WTC11 (cell line): ENCODE measurements around the gene IGSF9B. TPM values are rescaled to one million over a fixed set of nuclear protein-coding genes. Genes with fewer than 3 reads are reported as not detected.

Experiments used
- ATAC-seq: fragments of 200-7000 bp; cut with Tn5 transposase; 2 replicates; pipeline ENCODE4 v1.10.0; 2021; ENCODE audit warnings: mild to moderate bottlenecking, moderate library complexity
- CTCF ChIA-PET: fragments of 300-600 bp; sonication (Branson Sonifier 250); formaldehyde crosslinking; loops from one replicate; lab custom pipeline; 2021; ENCODE audit warnings: antibody characterized with exemption; lab: Charles Lee
- POLR2A ChIA-PET: fragments of 350-600 bp; sonication (Branson Sonifier 250); formaldehyde crosslinking; loops from one replicate; lab custom pipeline; 2021; ENCODE audit warnings: antibody characterized with exemption; lab: Charles Lee
- DNase-seq: peaks from one replicate; pipeline ENCODE4 v3.0.0; 2021; ENCODE audit warnings: low spot score
- H3K27ac Mint-ChIP-seq: 2 replicates; pipeline ENCODE4 v1.8.0; 2021; ENCODE audit warnings: mixed read lengths
- H3K27me3 Mint-ChIP-seq: 2 replicates; pipeline ENCODE4 v1.8.0; 2021; ENCODE audit warnings: low read depth, mild to moderate bottlenecking, moderate library complexity, mixed read lengths
- H3K36me3 Mint-ChIP-seq: 2 replicates; pipeline ENCODE4 v1.8.0; 2021; ENCODE audit warnings: mixed read lengths
- H3K4me1 Mint-ChIP-seq: 2 replicates; pipeline ENCODE4 v1.8.0; 2022; ENCODE audit warnings: mixed read lengths
- H3K4me3 Mint-ChIP-seq: 2 replicates; pipeline ENCODE4 v1.8.0; 2021; ENCODE audit warnings: mild to moderate bottlenecking, moderate library complexity, mixed read lengths
- H3K9me3 Mint-ChIP-seq: 2 replicates; pipeline ENCODE4 v1.8.0; 2021; ENCODE audit warnings: mixed read lengths
- CBFB ChIP-seq: sonication (generic); formaldehyde crosslinking; IDR thresholded peaks from 2 replicates; pipeline ENCODE4 v1.8.1; 2022; ENCODE audit warnings: mild to moderate bottlenecking, low read depth, missing genetic modification reagents
- CDX4 ChIP-seq: fragments of 250-450 bp; sonication (Bioruptor Pico); IDR thresholded peaks from 2 replicates; pipeline ENCODE4 v1.9.0; 2021; ENCODE audit warnings: moderate library complexity, mild to moderate bottlenecking, inconsistent platforms, borderline replicate concordance
- ETV6 ChIP-seq: sonication (generic); formaldehyde crosslinking; IDR thresholded peaks from 2 replicates; pipeline ENCODE4 v1.8.1; 2022; ENCODE audit warnings: mild to moderate bottlenecking, missing genetic modification reagents
- FOXK1 ChIP-seq: sonication (generic); formaldehyde crosslinking; IDR thresholded peaks from 2 replicates; pipeline ENCODE4 v1.8.0; 2022; ENCODE audit warnings: mild to moderate bottlenecking, moderate library complexity, missing genetic modification reagents
- JAZF1 ChIP-seq: fragments of 250-450 bp; sonication (Bioruptor Pico); IDR thresholded peaks from 2 replicates; pipeline ENCODE4 v1.9.0; 2021; ENCODE audit warnings: moderate library complexity, mild to moderate bottlenecking, inconsistent platforms
- NR1H2 ChIP-seq: sonication (generic); formaldehyde crosslinking; IDR thresholded peaks from 2 replicates; pipeline ENCODE4 v1.9.0; 2021; ENCODE audit warnings: mild to moderate bottlenecking, moderate library complexity, missing genetic modification reagents
- PRRX2 ChIP-seq: fragments of 250-450 bp; sonication (Bioruptor Pico); IDR thresholded peaks from 2 replicates; pipeline ENCODE4 v1.8.0; 2021; ENCODE audit warnings: mild to moderate bottlenecking
- RELA ChIP-seq: sonication (generic); formaldehyde crosslinking; IDR thresholded peaks from 2 replicates; pipeline ENCODE4 v1.8.1; 2022; ENCODE audit warnings: missing genetic modification reagents, mild to moderate bottlenecking, borderline replicate concordance
- RORB ChIP-seq: fragments of 250-450 bp; sonication (Bioruptor Pico); IDR thresholded peaks from 2 replicates; pipeline ENCODE4 v1.9.0; 2021; ENCODE audit warnings: mild to moderate bottlenecking
- TEAD4 ChIP-seq: sonication (generic); formaldehyde crosslinking; IDR thresholded peaks from 2 replicates; pipeline ENCODE4 v1.8.0; 2022; ENCODE audit warnings: mild to moderate bottlenecking, missing genetic modification reagents
- TP53 ChIP-seq: sonication (generic); formaldehyde crosslinking; IDR thresholded peaks from 2 replicates; pipeline ENCODE4 v1.8.1; 2023; ENCODE audit warnings: mild to moderate bottlenecking, missing genetic modification reagents
- USF1 ChIP-seq: sonication (generic); formaldehyde crosslinking; IDR thresholded peaks from 2 replicates; pipeline ENCODE4 v1.8.0; 2022; ENCODE audit warnings: mild to moderate bottlenecking, missing genetic modification reagents
- ZNF232 ChIP-seq: sonication (generic); formaldehyde crosslinking; IDR thresholded peaks from 2 replicates; pipeline ENCODE4 v1.8.0; 2022; ENCODE audit warnings: mild to moderate bottlenecking, missing genetic modification reagents
- ZNF423 ChIP-seq: fragments of 250-450 bp; sonication (Bioruptor Pico); IDR thresholded peaks from 2 replicates; pipeline ENCODE4 v2.1.2; 2022; ENCODE audit warnings: mild to moderate bottlenecking, moderate library complexity
- total RNA-seq: library from RNA; stranded (reverse); gene quantifications from 3 replicates; pipeline ENCODE4 v1.2.3, GENCODE V29; 2021
- TF ChIP-seq, protein P1 (sequence below): sonication (generic); formaldehyde crosslinking; IDR thresholded peaks from 2 replicates; pipeline ENCODE4 v1.8.1; 2022; ENCODE audit warnings: missing genetic modification reagents, borderline replicate concordance
- TF ChIP-seq, protein P2 (sequence below): sonication (generic); formaldehyde crosslinking; IDR thresholded peaks from 2 replicates; pipeline ENCODE4 v1.8.0; 2022; ENCODE audit warnings: missing genetic modification reagents
- TF ChIP-seq, protein P3 (sequence below): sonication (generic); formaldehyde crosslinking; conservative IDR thresholded peaks from 2 replicates; pipeline ENCODE4 v1.8.1; 2022; ENCODE audit warnings: mild to moderate bottlenecking, missing genetic modification reagents
- TF ChIP-seq, protein P4 (sequence below): sonication (generic); formaldehyde crosslinking; IDR thresholded peaks from 2 replicates; pipeline ENCODE4 v1.8.0; 2023; ENCODE audit warnings: missing genetic modification reagents, mild to moderate bottlenecking, borderline replicate concordance
- TF ChIP-seq, protein P5 (sequence below): sonication (generic); formaldehyde crosslinking; IDR thresholded peaks from 2 replicates; pipeline ENCODE4 v1.8.0; 2022; ENCODE audit warnings: mild to moderate bottlenecking, missing genetic modification reagents

The IGSF9B gene
- total RNA-seq, 1 experiment from 2014 or later = 52.7 TPM

GRCh38 chr11:133977067-133977677 is 20.4 kb upstream of the IGSF9B start:
- H3K4me3 Mint-ChIP-seq = no peak overlapping the region
- TF ChIP-seq CDX4 (CRISPR knock-in tag) (no peak), PRRX2 (CRISPR knock-in tag) (no peak), CBFB (no peak), USF1 (no peak), ZNF232 (CRISPR knock-in tag) (no peak), RELA (CRISPR knock-in tag) (no peak), NR1H2 (CRISPR knock-in tag) (no peak), JAZF1 (CRISPR knock-in tag) (no peak), ZNF423 (no peak), TP53 (CRISPR knock-in tag) (no peak), RORB (CRISPR knock-in tag) (no peak), TEAD4 (CRISPR knock-in tag) (no peak), FOXK1 (no peak), ETV6 (CRISPR knock-in tag) (no peak)
- TF ChIP-seq, protein P1, sequence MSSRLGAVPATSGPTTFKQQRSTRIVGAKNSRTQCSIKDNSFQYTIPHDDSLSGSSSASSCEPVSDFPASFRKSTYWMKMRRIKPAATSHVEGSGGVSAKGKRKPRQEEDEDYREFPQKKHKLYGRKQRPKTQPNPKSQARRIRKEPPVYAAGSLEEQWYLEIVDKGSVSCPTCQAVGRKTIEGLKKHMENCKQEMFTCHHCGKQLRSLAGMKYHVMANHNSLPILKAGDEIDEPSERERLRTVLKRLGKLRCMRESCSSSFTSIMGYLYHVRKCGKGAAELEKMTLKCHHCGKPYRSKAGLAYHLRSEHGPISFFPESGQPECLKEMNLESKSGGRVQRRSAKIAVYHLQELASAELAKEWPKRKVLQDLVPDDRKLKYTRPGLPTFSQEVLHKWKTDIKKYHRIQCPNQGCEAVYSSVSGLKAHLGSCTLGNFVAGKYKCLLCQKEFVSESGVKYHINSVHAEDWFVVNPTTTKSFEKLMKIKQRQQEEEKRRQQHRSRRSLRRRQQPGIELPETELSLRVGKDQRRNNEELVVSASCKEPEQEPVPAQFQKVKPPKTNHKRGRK (CRISPR knock-in tag) = no peak
- TF ChIP-seq, protein P2, sequence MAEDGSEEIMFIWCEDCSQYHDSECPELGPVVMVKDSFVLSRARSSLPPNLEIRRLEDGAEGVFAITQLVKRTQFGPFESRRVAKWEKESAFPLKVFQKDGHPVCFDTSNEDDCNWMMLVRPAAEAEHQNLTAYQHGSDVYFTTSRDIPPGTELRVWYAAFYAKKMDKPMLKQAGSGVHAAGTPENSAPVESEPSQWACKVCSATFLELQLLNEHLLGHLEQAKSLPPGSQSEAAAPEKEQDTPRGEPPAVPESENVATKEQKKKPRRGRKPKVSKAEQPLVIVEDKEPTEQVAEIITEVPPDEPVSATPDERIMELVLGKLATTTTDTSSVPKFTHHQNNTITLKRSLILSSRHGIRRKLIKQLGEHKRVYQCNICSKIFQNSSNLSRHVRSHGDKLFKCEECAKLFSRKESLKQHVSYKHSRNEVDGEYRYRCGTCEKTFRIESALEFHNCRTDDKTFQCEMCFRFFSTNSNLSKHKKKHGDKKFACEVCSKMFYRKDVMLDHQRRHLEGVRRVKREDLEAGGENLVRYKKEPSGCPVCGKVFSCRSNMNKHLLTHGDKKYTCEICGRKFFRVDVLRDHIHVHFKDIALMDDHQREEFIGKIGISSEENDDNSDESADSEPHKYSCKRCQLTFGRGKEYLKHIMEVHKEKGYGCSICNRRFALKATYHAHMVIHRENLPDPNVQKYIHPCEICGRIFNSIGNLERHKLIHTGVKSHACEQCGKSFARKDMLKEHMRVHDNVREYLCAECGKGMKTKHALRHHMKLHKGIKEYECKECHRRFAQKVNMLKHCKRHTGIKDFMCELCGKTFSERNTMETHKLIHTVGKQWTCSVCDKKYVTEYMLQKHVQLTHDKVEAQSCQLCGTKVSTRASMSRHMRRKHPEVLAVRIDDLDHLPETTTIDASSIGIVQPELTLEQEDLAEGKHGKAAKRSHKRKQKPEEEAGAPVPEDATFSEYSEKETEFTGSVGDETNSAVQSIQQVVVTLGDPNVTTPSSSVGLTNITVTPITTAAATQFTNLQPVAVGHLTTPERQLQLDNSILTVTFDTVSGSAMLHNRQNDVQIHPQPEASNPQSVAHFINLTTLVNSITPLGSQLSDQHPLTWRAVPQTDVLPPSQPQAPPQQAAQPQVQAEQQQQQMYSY (CRISPR knock-in tag) = no peak
- TF ChIP-seq, protein P3, sequence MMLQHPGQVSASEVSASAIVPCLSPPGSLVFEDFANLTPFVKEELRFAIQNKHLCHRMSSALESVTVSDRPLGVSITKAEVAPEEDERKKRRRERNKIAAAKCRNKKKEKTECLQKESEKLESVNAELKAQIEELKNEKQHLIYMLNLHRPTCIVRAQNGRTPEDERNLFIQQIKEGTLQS (CRISPR knock-in tag) = no peak
- TF ChIP-seq, protein P4, sequence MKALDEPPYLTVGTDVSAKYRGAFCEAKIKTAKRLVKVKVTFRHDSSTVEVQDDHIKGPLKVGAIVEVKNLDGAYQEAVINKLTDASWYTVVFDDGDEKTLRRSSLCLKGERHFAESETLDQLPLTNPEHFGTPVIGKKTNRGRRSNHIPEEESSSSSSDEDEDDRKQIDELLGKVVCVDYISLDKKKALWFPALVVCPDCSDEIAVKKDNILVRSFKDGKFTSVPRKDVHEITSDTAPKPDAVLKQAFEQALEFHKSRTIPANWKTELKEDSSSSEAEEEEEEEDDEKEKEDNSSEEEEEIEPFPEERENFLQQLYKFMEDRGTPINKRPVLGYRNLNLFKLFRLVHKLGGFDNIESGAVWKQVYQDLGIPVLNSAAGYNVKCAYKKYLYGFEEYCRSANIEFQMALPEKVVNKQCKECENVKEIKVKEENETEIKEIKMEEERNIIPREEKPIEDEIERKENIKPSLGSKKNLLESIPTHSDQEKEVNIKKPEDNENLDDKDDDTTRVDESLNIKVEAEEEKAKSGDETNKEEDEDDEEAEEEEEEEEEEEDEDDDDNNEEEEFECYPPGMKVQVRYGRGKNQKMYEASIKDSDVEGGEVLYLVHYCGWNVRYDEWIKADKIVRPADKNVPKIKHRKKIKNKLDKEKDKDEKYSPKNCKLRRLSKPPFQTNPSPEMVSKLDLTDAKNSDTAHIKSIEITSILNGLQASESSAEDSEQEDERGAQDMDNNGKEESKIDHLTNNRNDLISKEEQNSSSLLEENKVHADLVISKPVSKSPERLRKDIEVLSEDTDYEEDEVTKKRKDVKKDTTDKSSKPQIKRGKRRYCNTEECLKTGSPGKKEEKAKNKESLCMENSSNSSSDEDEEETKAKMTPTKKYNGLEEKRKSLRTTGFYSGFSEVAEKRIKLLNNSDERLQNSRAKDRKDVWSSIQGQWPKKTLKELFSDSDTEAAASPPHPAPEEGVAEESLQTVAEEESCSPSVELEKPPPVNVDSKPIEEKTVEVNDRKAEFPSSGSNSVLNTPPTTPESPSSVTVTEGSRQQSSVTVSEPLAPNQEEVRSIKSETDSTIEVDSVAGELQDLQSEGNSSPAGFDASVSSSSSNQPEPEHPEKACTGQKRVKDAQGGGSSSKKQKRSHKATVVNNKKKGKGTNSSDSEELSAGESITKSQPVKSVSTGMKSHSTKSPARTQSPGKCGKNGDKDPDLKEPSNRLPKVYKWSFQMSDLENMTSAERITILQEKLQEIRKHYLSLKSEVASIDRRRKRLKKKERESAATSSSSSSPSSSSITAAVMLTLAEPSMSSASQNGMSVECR (CRISPR knock-in tag) = no peak
- TF ChIP-seq, protein P5, sequence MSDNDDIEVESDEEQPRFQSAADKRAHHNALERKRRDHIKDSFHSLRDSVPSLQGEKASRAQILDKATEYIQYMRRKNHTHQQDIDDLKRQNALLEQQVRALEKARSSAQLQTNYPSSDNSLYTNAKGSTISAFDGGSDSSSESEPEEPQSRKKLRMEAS = no peak
- CTCF ChIA-PET = interaction anchor here (1.6 kb wide), 1 partner anchor 49 kb away, joined by 5 read pairs; no protein-coding TSS in a partner anchor
- H3K9me3 Mint-ChIP-seq = no peaks in the 10 kb centered on the region
- H3K27me3 Mint-ChIP-seq = no peaks in the 10 kb centered on the region
- POLR2A ChIA-PET = no interaction called here
- ATAC-seq (no peak), DNase-seq (no peak)
- no peak overlapping the region for H3K27ac Mint-ChIP-seq
- H3K36me3 Mint-ChIP-seq = no peaks in the 10 kb centered on the region
- H3K4me1 Mint-ChIP-seq = no peaks in the 10 kb centered on the region
